Endothelial cell of umbilical vein (primary cell): Measurements from ENCODE around the gene KANK2. TPM values are rescaled to one million over a fixed set of nuclear protein-coding genes. Genes with fewer than 3 reads are reported as not detected.
A peak's percentile ranks its signal among the peaks of the same experiment; 100 is the strongest.

Experiments used
- BruUV-seq: library from RNA; stranded (reverse); fragments of 400-500 nt; replicated peaks from 2 replicates; lab custom pipeline; 2021; lab: Mats Ljungman, UMichigan
- CTCF ChIA-PET: fragments of 300-600, 350-600 bp; sonication (Branson Sonifier 250); formaldehyde crosslinking; loops from one replicate; lab custom pipeline; 2021; ENCODE audit warnings: antibody characterized with exemption, inconsistent platforms; lab: Charles Lee
- POLR2A ChIA-PET: fragments of 300-600, 350-600 bp; sonication (Branson Sonifier 250); formaldehyde crosslinking; loops from one replicate; lab custom pipeline; 2021; ENCODE audit warnings: antibody characterized with exemption, inconsistent platforms; lab: Charles Lee
- DNase-seq: peaks from one replicate; pipeline ENCODE4 v3.0.0-alpha.2; 2011; ENCODE audit warnings: low read depth, low spot score
- FAIRE-seq: peaks from 2 replicates; lab custom pipeline; 2011; peaks lifted over from hg19 to GRCh38; lab: Jason Lieb, UNC
- H2AFZ ChIP-seq: 2 replicates; pipeline ENCODE4 v1.6.0; 2012; ENCODE audit warnings: low read depth, low read length, control low read depth, inconsistent platforms
- H3K27ac ChIP-seq: 2 replicates; pipeline ENCODE4 v1.5.1; 2011; ENCODE audit warnings: low read depth, mild to moderate bottlenecking, control low read depth, low read length, moderate library complexity; ENCODE audit not compliant: insufficient read depth
- H3K27me3 ChIP-seq, 2 experiments: 2 replicates each; pipeline versions ENCODE4 v1.6.0 to v1.6.1; 2011; ENCODE audit warnings: low read length in 2 of 2, mixed read lengths in 1 of 2; ENCODE audit not compliant: control insufficient read depth in 2 of 2, insufficient read depth in 2 of 2
- H3K36me3 ChIP-seq, 2 experiments: 2 replicates in 1 of 2; 3 replicates in 1 of 2; pipeline ENCODE4 v1.5.1; 2011; ENCODE audit warnings: low read length in 2 of 2, mild to moderate bottlenecking in 1 of 2, moderate library complexity in 1 of 2; ENCODE audit not compliant: control insufficient read depth in 2 of 2, insufficient read depth in 2 of 2; ENCODE audit errors: extremely low read depth in 1 of 2
- H3K4me1 ChIP-seq: 3 replicates; pipeline ENCODE4 v1.5.1; 2011; ENCODE audit warnings: mild to moderate bottlenecking, low read length; ENCODE audit not compliant: control insufficient read depth, insufficient read depth; ENCODE audit errors: extremely low read depth
- H3K4me2 ChIP-seq: 2 replicates; pipeline ENCODE4 v1.6.1; 2011; ENCODE audit warnings: low read length, control low read depth, mixed read lengths; ENCODE audit not compliant: insufficient read depth
- H3K4me3 ChIP-seq, 3 experiments: fragments of 200-600 bp in 1 of 3; sonication (generic), shearing (Covaris generic) in 1 of 3; replicated peaks in 1 of 3; 2 replicates each; pipeline ENCODE4 v1.5.1; 2011 to 2016; ENCODE audit warnings: control low read depth in 3 of 3, low read length in 3 of 3, mild to moderate bottlenecking in 2 of 3, inconsistent platforms in 1 of 3, low read depth in 1 of 3, moderate library complexity in 1 of 3; ENCODE audit not compliant: insufficient read depth in 1 of 3
- H3K79me2 ChIP-seq: 2 replicates; pipeline ENCODE4 v1.6.0; 2012; ENCODE audit warnings: low read length, inconsistent platforms; ENCODE audit not compliant: control insufficient read depth, insufficient read depth
- H3K9ac ChIP-seq: replicated peaks from 2 replicates; pipeline ENCODE3; 2011; ENCODE audit warnings: low read length, control low read depth; ENCODE audit not compliant: insufficient read depth; ENCODE audit errors: extremely low read depth
- H3K9me1 ChIP-seq: replicated peaks from 3 replicates; pipeline ENCODE4 v1.6.0; 2011; ENCODE audit warnings: mild to moderate bottlenecking, low read length; ENCODE audit not compliant: control insufficient read depth, insufficient read depth; ENCODE audit errors: extremely low read depth
- H3K9me3 ChIP-seq: replicated peaks from 2 replicates; pipeline ENCODE4 v1.5.1; 2012; ENCODE audit warnings: low read length, inconsistent platforms; ENCODE audit not compliant: control insufficient read depth, insufficient read depth
- H4K20me1 ChIP-seq: replicated peaks from 2 replicates; pipeline ENCODE3; 2011; ENCODE audit warnings: mild to moderate bottlenecking, low read length; ENCODE audit not compliant: control insufficient read depth, insufficient read depth; ENCODE audit errors: extremely low read depth
- EZH2 ChIP-seq: IDR thresholded peaks from 2 replicates; pipeline ENCODE4 v1.6.1; 2012; ENCODE audit warnings: borderline replicate concordance, low read depth, mild to moderate bottlenecking, moderate library complexity, low read length, inconsistent platforms; ENCODE audit not compliant: severe bottlenecking
- FOS ChIP-seq: IDR thresholded peaks from 2 replicates; pipeline ENCODE4 v1.6.1; 2011; ENCODE audit warnings: mild to moderate bottlenecking, low read length, moderate library complexity, borderline replicate concordance; ENCODE audit not compliant: insufficient read depth
- GATA2 ChIP-seq: IDR thresholded peaks from 2 replicates; pipeline ENCODE4 v1.7.0; 2011; ENCODE audit warnings: low read depth, mild to moderate bottlenecking, moderate library complexity, mixed read lengths, low read length; ENCODE audit not compliant: insufficient read length, insufficient read depth
- JUN ChIP-seq: IDR thresholded peaks from 2 replicates; pipeline ENCODE4 v1.6.1; 2011; ENCODE audit warnings: borderline replicate concordance, low read depth; ENCODE audit not compliant: insufficient read length, insufficient read depth
- MYC ChIP-seq: IDR thresholded peaks from one replicate; pipeline ENCODE4 v1.6.1; 2011; ENCODE audit warnings: mild to moderate bottlenecking, low read depth, low read length
- POLR2A ChIP-seq: IDR thresholded peaks from 2 replicates; pipeline ENCODE4 v1.6.1; 2012; ENCODE audit warnings: low read depth, mild to moderate bottlenecking, control low read depth, low read length
- POLR2AphosphoS5 ChIP-seq: IDR thresholded peaks from 2 replicates; pipeline ENCODE4 v1.6.1; 2012; ENCODE audit warnings: low read depth, mild to moderate bottlenecking, control low read depth, low read length, moderate library complexity; ENCODE audit not compliant: insufficient read depth
- dilution Hi-C: fragments of 300-500 bp; cut with MboI; formaldehyde crosslinking; loops from one replicate; pipeline ENCODE4 v1.15.0; 2019; ENCODE audit warnings: low sequenced_read_pairs; ENCODE audit not compliant: extremely low pct_ligation_motif_present
- intact Hi-C: fragments of 100-400 bp; cut with micrococcal nuclease; formaldehyde crosslinking; loops from one replicate; pipeline ENCODE4 v1.10.0; 2022
- polyA plus RNA-seq, 4 experiments: library from polyadenylated mRNA; depleted of rRNA in 3 of 4; stranded (reverse) in 3 of 4; unstranded in 1 of 4; fragments of >200 nt; gene quantifications; 2 replicates each; pipeline versions ENCODE4 v1.2.1 to v1.2.3, GENCODE V29; 2011 to 2012; ENCODE audit warnings: missing spikeins in 1 of 4
- total RNA-seq: library from RNA; stranded (reverse); gene quantifications from 2 replicates; pipeline ENCODE4 v1.2.3, GENCODE V29; 2021
- TF ChIP-seq, protein P1 (sequence below): IDR thresholded peaks from 2 replicates; pipeline ENCODE4 v1.6.1; 2011; ENCODE audit not compliant: insufficient read depth, insufficient read length
- TF ChIP-seq, protein P2 (sequence below), 2 donors: IDR thresholded peaks; 1 replicate in 1 of 2; 2 replicates in 1 of 2; pipeline ENCODE4 v1.5.1; 2011; ENCODE audit warnings: low read length in 2 of 2, mild to moderate bottlenecking in 2 of 2, moderate library complexity in 2 of 2, control low read depth in 1 of 2, inconsistent platforms in 1 of 2, low read depth in 1 of 2; ENCODE audit not compliant: insufficient read depth in 1 of 2; ENCODE audit errors: extremely low read depth in 1 of 2

The KANK2 gene
- total and polyA plus RNA-seq, 2 donors (not counting 3 experiments of a cell fraction or from before 2014, with no cell fraction given), result 41.7 to 77.9 TPM

DNA sequence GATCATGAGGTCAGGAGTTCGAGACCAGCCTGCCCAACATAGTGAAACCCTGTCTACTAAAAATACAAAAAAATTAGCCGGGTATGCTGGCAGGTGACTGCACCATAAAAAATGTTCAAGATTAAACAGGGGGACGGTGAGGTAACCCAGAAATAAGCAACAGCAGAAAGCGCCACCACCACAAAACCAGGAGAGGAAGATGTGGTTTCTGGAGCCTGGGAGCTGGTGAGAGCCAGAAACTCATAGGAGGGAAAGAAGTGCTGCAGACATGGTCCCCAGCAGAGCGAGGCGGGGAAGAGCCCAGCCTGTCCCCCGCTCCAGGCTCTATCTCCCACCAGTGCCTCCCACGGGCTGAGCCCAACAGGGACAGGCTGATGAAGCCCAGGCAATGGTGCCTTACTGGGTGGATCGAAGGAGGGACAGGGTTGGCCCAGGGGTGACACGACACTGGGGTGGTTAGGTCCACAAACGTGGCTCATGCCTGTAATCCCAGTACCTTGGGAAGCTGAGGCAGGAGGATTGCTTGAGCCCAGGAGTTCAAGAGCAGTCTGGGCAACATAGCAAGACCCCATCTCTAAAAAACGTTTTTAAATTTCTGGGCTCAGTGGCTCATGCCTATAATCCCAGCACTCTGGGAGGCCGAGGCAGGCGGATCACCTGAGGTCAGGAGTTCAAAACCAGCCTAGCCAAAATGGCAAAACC is 60.8 kb downstream of the KANK2 start:
- Histone ChIP-seq H3K9me1 (no peaks in the 10 kb centered on the region), H3K9me3 (no peaks in the 10 kb centered on the region), H3K79me2 (no peaks in the 10 kb centered on the region), H4K20me1 (no peaks in the 10 kb centered on the region), H3K27me3 (no peaks in the 10 kb centered on the region), H3K4me2 (no peak overlapping the region), H2AFZ (no peak overlapping the region), H3K36me3 (peaks cover 8 to 12% of the 10 kb centered on the region in 2 experiments), H3K9ac (no peak overlapping the region), H3K27ac (no peak overlapping the region), H3K4me3 (no peak overlapping the region), H3K4me1 (peaks cover 27% of the 10 kb centered on the region)
- intact Hi-C loops, result no loop called here
- POLR2A ChIA-PET, result no interaction called here
- BruUV-seq, result no TSS peak
- CTCF ChIA-PET, result interaction anchor here (1.0 to 1.6 kb wide), 4 partner anchors 10 to 101 kb away, joined by 3 to 6 read pairs (median 4); no protein-coding TSS in a partner anchor
- TF ChIP-seq POLR2A (no peak), EZH2 (no peak)
- dilution Hi-C loops, result no loop called here
- no peak for DNase-seq
- peak; percentile 35 for FAIRE-seq

DNA sequence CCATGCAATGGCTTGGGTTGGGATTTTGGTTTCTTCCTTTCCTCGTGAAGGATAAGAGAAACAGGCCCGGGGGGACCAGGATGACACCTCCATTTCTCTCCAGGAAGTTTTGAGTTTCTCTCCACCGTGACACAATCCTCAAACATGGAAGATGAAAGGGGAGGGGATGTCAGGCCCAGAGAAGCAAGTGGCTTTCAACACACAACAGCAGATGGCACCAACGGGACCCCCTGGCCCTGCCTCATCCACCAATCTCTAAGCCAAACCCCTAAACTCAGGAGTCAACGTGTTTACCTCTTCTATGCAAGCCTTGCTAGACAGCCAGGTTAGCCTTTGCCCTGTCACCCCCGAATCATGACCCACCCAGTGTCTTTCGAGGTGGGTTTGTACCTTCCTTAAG is 65.9 kb downstream of the KANK2 start:
- no peaks in the 10 kb centered on the region for H3K9me3 ChIP-seq
- no peak overlapping the region for H2AFZ ChIP-seq
- peaks cover 22 to 34% of the 10 kb centered on the region in 2 experiments for H3K36me3 ChIP-seq
- TSS peak; percentile 38 for BruUV-seq
- no peaks in the 10 kb centered on the region for H4K20me1 ChIP-seq
- ChIA-PET POLR2A (no interaction called here), CTCF (interaction anchor here (0.8 to 2.5 kb wide), 6 partner anchors 34 to 96 kb away, joined by 3 to 17 read pairs (median 6); no protein-coding TSS in a partner anchor)
- TF ChIP-seq FOS (no peak), JUN (no peak), EZH2 (no peak), POLR2A (no peak), MYC (no peak), POLR2AphosphoS5 (no peak), GATA2 (no peak)
- TF ChIP-seq, protein P1, sequence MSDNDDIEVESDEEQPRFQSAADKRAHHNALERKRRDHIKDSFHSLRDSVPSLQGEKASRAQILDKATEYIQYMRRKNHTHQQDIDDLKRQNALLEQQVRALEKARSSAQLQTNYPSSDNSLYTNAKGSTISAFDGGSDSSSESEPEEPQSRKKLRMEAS, result no peak
- TF ChIP-seq, protein P2, sequence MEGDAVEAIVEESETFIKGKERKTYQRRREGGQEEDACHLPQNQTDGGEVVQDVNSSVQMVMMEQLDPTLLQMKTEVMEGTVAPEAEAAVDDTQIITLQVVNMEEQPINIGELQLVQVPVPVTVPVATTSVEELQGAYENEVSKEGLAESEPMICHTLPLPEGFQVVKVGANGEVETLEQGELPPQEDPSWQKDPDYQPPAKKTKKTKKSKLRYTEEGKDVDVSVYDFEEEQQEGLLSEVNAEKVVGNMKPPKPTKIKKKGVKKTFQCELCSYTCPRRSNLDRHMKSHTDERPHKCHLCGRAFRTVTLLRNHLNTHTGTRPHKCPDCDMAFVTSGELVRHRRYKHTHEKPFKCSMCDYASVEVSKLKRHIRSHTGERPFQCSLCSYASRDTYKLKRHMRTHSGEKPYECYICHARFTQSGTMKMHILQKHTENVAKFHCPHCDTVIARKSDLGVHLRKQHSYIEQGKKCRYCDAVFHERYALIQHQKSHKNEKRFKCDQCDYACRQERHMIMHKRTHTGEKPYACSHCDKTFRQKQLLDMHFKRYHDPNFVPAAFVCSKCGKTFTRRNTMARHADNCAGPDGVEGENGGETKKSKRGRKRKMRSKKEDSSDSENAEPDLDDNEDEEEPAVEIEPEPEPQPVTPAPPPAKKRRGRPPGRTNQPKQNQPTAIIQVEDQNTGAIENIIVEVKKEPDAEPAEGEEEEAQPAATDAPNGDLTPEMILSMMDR (IDR thresholded peaks at IDR 0.05; ENCODE audit: extremely low read depth in 1 of 2, insufficient read depth in 1 of 2, low read depth in 1 of 2, low read length in 2 of 2), result no peak
- H3K27ac ChIP-seq, result peak overlapping the region; percentile 29
- peaks cover 10% of the 10 kb centered on the region for H3K4me1 ChIP-seq
- no peaks in the 10 kb centered on the region for H3K27me3 ChIP-seq
- no peaks in the 10 kb centered on the region for H3K9me1 ChIP-seq
- FAIRE-seq, result no peak
- dilution Hi-C loops (no loop called here), intact Hi-C loops (loop anchor here (1.0 to 2.0 kb wide), 3 partner anchors 37 to 95 kb away; no protein-coding TSS in a partner anchor)
- peaks cover 11% of the 10 kb centered on the region for H3K79me2 ChIP-seq
- H3K9ac ChIP-seq, result no peak overlapping the region
- H3K4me2 ChIP-seq, result no peak overlapping the region
- no peak for DNase-seq
- no peak overlapping the region for H3K4me3 ChIP-seq
